ENCODE data around the gene FBXL16. TPM values are rescaled to one million over a fixed set of nuclear protein-coding genes. Genes with fewer than 3 reads are reported as not detected.

Gene FBXL16
- total and polyA plus RNA-seq, 9 of the 15 experiments (the other 6 are each of a cell fraction or from before 2014, with no cell fraction given) = 0.21 to 8.2 (median 1.7) TPM

DNA sequence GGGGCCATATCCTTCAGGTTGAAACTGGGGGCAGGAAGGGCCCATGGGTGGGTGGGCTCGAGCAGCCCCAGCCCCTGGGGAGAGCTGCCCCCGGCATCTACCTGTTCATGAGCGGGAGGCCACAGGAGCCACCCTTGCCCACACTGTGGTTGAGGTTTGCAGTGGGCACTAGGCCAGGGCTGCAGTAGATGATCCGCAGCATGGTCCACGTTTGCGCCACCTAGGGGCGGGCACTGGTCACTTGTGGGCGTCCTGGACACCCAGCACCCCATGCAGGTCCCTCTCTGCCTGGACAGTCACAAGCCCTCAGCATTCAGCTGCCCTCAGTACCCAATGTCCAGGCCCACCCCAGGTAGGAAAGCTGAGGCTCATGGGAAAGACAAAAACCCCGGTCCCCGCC is 19.6 kb downstream of the FBXL16 start:
- in situ Hi-C loops (cut with MboI) (no loop called here), intact Hi-C loops (cut with micrococcal nuclease) (no loop called here)
- peaks cover 48% of the 10 kb centered on the region for H3K79me2 ChIP-seq (ENCODE audit: control insufficient read depth, insufficient read depth, low read length)
- WGBS (ENCODE audit: insufficient coverage, low coverage, missing lambda C conversion rate) = 87% methylated on average over 2 of the region's 10 CpGs
- no peak overlapping the region for H3K4me3 ChIP-seq
- H3K27me3 ChIP-seq (ENCODE audit: control insufficient read depth in 2 of 2, insufficient read depth in 2 of 2, low read length in 2 of 2) = no peaks in the 10 kb centered on the region
- H3K27ac ChIP-seq (ENCODE audit: extremely low read depth, low read depth, low read length) = no peak overlapping the region
- DNase-seq (ENCODE audit: extremely low read depth in 1 of 4, low spot score in 3 of 4) = peak in 1 of 4 experiments; percentile 52
- ATAC-seq = no peak
- peaks cover 15% of the 10 kb centered on the region for H3K9me1 ChIP-seq (ENCODE audit: control insufficient read depth, insufficient read depth, low read length)
- no TSS peak for BruUV-seq (replicated peaks)
- peaks cover 29 to 98% of the 10 kb centered on the region in 2 experiments for H3K4me1 ChIP-seq (replicated peaks in 1 of 2; ENCODE audit: control insufficient read depth in 2 of 2, insufficient read depth in 2 of 2, low read length in 2 of 2)
- H2AFZ ChIP-seq (ENCODE audit: low read depth, low read length) = no peak overlapping the region
- ChIA-PET CTCF (ENCODE audit: low intra/inter-chr PET ratio) (no interaction called here), POLR2A (interaction anchor here (1.4 kb wide), 1 partner anchor 10 kb away, joined by 5 read pairs; no protein-coding TSS in a partner anchor)
- no peak overlapping the region for H3K9ac ChIP-seq (ENCODE audit: insufficient read depth in 1 of 2, low read depth in 2 of 2, low read length in 2 of 2)
- peaks cover 18% of the 10 kb centered on the region for H4K20me1 ChIP-seq (replicated peaks; ENCODE audit: control insufficient read depth, insufficient read depth, low read length)
- no peaks in the 10 kb centered on the region for H3K9me3 ChIP-seq (replicated peaks; ENCODE audit: control insufficient read depth, insufficient read depth, low read depth, low read length)
- H3K4me2 ChIP-seq (ENCODE audit: insufficient read depth, low read length) = no peak overlapping the region
- FAIRE-seq = no peak
- peaks cover 68% of the 10 kb centered on the region for H3K36me3 ChIP-seq (ENCODE audit: control insufficient read depth, insufficient read depth, low read length)
- TF ChIP-seq CHD4 (IDR thresholded peaks at IDR 0.05; ENCODE audit: insufficient read depth, insufficient replicate concordance, low read depth, low read length, poor library complexity, severe bottlenecking) (no peak), CTCFL (IDR thresholded peaks at IDR 0.05; ENCODE audit: borderline replicate concordance, insufficient read depth, low read depth, low read length, poor library complexity, severe bottlenecking) (peak; percentile 68), ZNF212 (CRISPR knock-in tag; IDR thresholded peaks at IDR 0.05) (no peak), ZNF57 (CRISPR knock-in tag; IDR thresholded peaks at IDR 0.05) (no peak), RAD21 (CRISPR knock-in tag; conservative IDR thresholded peaks at IDR 0.05 in 1 of 2, IDR thresholded peaks at IDR 0.05 in 1 of 2) (peak in 1 of 2 experiments; percentile 8; a peak in 1 of 4 replicates), ZNF639 (CRISPR knock-in tag; conservative IDR thresholded peaks at IDR 0.05 in 1 of 2, IDR thresholded peaks at IDR 0.05 in 1 of 2) (no peak), ETS2 (tag; IDR thresholded peaks at IDR 0.05; ENCODE audit: borderline replicate concordance, poor library complexity, severe bottlenecking) (no peak)
- TF ChIP-seq, protein P1, sequence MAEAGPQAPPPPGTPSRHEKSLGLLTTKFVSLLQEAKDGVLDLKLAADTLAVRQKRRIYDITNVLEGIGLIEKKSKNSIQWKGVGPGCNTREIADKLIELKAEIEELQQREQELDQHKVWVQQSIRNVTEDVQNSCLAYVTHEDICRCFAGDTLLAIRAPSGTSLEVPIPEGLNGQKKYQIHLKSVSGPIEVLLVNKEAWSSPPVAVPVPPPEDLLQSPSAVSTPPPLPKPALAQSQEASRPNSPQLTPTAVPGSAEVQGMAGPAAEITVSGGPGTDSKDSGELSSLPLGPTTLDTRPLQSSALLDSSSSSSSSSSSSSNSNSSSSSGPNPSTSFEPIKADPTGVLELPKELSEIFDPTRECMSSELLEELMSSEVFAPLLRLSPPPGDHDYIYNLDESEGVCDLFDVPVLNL (CRISPR knock-in tag; IDR thresholded peaks at IDR 0.05; ENCODE audit: low read depth) = no peak

All from K562 (cell line).